Dermis microvascular lymphatic vessel endothelial cell (primary cell): Measurements from ENCODE around the gene WNK2. TPM values are rescaled to one million over a fixed set of nuclear protein-coding genes. Genes with fewer than 3 reads are reported as not detected.

ENCODE experiments used
- DNase-seq, 2 donors: peaks; one replicate each; pipeline versions ENCODE4 v3.0.0 to v3.0.0-alpha.2; 2010; ENCODE audit warnings: low read depth in 2 of 2
- total RNA-seq: library from RNA; depleted of rRNA; stranded (reverse); fragments of >200 nt; gene quantifications from 2 replicates; pipeline ENCODE4 v1.2.1, GENCODE V29; 2014

Gene WNK2
- total RNA-seq, 1 donor from 2014 or later, result under 0.01 TPM

DNA sequence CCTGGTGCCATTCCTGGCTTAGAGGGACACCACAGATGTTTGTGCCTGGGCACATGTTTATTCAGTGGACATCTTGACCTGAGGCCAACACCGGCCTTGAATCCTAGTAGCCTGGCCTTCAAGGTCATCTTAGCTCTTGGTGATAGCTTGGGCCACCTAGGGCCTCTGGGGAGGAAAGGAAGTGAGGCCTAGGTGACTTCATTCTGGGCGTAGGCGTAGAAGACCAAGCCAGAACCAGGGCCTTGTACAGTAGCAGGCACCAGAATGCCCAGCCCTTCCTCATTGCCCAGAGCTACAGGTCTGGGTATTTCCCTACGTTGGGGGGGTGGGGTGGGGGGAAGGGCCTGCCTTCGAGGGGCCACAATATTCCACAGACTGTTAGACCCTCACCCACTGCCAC lies 33.8 kb downstream of the WNK2 start:
- DNase-seq, result no peak

DNA sequence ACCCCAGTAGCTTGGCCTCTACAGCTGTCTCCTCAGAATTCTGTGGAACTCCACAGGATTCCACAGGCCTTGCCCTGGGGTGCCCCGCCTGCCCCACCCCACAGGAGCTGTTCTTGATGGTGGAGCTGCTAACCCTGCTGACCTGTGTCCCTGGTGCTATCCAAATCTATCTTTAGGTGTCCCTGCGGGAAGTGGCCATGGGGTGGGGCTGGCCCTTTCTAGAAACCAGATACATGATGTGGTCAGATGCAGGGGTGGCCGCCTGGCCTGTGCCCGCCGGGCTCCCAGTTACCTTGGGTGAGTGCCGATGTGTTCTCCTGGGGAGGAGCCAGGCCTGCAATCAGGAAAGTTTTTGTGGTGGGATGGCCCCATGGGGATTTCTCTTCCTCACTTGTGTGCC lies 34.2 kb downstream of the WNK2 start:
- DNase-seq, result no peak

- no peak for DNase-seq
Measured at GRCh38 chr9:93218671-93219420, 34.9 kb downstream of the WNK2 start.

DNA sequence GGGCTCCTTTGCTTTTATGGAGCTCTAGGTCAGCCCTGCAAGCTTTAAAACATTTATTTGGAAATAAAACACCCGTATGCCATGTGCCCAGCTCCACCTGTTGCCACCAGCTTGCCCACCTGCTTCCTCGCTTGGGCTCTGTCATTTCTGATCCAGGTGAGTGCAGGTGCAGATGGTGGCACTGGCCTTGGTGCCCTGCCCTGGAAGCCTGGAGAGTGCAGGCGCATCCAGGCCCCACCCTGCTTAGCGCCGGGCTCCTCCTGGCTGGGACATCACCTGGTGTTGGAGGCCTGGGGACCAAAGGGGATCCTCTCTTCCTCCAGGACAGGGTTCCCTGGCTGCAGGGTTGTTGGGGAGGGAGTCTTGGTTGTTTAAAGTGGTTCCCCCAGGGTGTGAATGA lies 35.8 kb downstream of the WNK2 start:
- no peak for DNase-seq

- no peak for DNase-seq
Measured at GRCh38 chr9:93220627-93221026, 36.7 kb downstream of the WNK2 start.

DNA sequence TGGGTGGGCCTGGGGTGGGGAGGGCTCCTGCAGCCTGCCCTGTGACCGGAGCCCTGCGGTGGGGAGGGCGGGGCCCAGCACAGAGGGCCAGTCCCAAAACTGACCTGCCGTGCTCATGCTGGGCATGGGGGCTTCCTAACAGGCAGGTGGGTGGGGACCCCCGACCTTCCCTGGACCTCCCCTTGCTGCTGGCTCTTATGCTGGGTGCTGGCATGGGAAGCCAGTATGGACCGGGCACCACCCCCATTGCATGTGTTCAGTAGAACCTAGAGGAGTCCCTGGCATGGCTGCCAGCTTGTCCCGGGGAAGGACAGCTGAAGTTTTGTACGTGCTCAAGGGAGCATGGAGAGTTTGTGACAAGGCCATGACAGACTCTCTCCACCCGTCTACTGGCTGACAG lies 37.1 kb downstream of the WNK2 start:
- no peak for DNase-seq

- DNase-seq, result no peak
Measured at GRCh38 chr9:93222890-93223259, 38.9 kb downstream of the WNK2 start.

DNA sequence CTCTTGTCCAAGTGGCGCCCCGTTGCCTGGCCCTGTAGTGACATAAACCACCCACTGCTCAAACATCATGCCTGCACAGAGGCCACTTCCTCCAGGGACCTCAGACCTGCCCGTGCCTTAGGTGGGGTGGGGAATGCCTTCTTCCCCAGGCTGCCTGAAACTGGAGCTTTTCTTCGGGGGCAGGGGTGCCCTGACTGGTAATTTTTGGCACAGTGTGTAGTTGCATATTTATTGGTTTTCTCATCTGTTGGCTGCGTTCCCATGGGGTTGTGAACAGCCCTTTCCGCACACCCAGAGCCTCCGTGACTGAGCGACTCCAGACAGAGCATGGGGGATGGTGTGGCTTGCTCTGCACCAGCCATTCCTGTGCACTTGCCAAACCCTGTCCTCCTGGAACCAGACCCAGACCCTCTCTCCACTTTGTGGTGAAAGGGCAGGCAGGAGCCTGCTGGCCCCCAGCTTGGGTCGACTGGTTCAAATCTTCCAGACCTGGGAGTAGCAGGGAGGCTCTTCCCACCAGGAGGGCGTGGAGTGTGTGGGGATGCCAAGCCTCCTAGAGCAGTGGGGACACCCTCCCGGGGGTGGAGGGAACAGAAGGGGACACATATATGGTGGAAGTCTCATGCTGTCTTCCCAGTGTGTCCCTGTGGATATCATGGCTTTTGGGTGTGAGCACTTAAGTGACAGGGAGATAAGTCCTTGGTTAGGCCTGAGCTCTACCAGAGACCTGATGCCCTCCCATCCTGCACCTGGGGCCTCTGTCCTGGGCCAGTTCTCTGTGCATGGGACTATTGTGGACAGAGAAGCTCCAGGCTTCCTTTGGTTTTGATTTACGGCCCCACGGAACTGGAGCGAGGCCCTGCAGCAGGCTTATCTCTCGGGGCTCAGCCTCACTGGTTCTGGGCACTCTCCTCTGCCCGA lies 39.6 kb downstream of the WNK2 start:
- no peak for DNase-seq

DNA sequence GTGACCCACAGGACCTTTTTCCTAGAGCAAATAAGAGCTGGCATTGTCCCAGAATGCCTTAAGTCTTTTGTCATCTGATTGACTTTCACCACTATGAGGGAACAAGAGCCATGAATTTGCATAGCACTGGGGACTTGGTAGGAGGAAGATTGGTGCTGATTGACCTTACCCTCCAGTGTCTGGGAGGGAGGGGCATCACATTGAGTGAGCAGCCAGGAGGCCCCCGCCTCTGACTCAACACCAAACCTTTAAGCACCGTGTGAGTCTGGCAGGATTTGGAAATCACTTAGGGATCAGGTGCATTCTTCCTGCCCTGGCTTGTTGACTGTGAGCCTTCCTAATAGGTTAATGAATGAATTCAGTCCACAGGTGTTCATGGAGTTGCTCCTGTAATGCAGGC lies 40.7 kb downstream of the WNK2 start:
- DNase-seq, result no peak

GRCh38 chr9:93225417-93225816 lies 41.5 kb downstream of the WNK2 start:
- no peak for DNase-seq

DNA sequence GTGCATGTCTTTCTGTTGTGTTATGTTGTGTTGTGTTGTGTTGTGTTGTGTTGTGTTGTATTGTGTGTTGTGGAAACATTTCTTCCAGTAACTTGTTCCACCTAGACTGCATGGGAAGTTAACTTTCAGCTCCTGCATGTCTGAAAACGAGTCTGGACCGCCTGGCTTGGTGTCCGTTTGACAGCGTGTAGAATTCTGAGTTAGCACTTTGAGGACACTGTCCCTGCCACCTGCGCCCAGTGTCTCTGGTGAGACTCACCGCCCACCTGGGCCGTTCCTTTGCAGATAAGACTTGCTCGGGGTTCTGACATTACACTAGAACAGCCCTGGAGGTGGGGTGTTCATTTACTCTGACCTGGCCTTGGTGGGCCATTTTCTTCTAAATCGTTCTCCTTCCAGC lies 42.0 kb downstream of the WNK2 start:
- no peak for DNase-seq

GRCh38 chr9:93226819-93227218 lies 42.9 kb downstream of the WNK2 start:
- DNase-seq, result no peak

GRCh38 chr9:93228030-93228429 lies 44.1 kb downstream of the WNK2 start:
- no peak for DNase-seq

- no peak for DNase-seq
Measured at GRCh38 chr9:93228453-93228852, 44.5 kb downstream of the WNK2 start.

DNA sequence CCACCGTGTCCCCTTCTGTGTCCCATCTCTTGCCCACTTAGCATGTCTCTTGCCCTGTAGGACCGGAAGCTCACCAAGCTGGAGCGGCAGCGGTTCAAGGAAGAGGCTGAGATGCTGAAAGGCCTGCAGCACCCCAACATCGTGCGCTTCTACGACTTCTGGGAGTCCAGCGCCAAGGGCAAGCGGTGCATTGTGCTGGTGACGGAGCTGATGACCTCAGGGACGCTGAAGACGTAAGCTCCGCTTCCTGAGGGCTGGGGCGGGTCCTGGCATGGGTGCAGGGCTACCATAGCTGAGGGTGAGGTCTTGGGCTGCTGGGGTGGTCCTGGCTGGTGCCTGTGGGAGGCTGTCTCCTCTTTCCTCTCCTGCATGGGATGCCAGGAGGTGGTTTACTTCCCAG lies 45.7 kb downstream of the WNK2 start:
- DNase-seq, result no peak

DNA sequence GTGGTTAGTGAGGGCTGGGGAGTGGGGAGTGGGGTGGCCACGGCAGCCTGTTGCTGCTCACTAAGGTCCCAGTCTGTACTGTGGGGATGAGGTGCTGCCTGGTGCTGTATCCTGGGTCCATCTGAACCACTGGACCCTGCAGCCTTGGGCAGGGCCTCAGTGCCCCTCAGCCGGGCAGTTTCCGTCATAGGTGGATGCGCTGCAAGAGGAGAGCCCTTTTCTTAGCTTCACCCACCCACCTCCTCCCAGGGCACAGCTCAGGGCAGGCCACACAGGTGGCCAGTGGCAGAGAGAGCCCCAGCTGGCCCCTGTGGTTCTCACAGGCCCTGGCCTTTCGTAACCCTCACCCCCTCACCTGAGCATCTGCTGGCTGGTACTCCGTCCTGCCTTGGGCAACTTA lies 46.2 kb downstream of the WNK2 start:
- no peak for DNase-seq

DNA sequence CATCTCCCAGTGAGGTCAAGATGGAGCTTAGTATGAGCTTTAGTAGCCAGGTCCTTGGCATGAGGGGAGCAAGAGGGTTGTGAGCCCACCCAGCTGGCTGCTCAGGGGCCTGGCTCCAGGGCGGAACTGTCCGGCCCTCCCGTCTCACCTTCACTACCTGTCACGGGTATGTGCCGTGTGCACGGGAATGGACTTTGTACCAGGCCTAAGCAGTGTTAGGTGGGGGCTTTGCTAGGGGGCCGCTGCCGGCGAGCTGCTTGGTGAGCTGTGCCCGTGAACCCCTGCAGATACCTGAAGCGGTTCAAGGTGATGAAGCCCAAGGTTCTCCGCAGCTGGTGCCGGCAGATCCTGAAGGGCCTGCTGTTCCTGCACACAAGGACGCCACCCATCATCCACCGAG lies 46.7 kb downstream of the WNK2 start:
- DNase-seq, result no peak

- no peak for DNase-seq
Measured at GRCh38 chr9:93231121-93231694, 47.3 kb downstream of the WNK2 start.

GRCh38 chr9:93231716-93232115 lies 47.8 kb downstream of the WNK2 start:
- no peak for DNase-seq

DNA sequence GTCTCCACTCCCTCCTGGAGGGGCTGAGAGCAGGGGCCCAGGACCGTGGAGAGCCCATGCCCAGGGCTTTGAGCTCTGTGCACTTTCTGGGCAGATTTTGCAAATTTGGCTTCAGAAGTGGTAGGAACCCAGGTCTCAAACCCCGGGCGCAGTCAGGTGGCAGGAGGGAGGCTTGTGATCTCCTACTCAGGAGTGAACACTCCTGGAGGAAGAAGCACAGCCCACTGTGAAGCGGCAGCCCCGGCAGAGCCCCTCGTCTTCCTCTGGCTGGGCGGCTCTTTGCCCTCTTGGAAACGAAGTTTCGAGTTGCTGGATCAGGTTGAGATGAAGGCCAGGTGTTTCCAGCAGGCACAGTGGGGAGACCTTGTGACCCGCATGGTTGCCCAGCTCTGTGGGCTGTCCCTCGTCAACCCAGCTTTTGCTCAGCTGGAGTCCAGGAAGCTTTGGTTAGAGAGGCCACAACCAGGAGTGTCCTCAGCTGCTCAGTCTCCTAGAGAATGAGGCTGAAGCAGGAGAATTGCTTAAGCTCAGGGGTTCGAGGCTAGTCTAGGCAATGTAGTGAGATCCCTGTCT lies 48.5 kb downstream of the WNK2 start:
- no peak for DNase-seq

DNA sequence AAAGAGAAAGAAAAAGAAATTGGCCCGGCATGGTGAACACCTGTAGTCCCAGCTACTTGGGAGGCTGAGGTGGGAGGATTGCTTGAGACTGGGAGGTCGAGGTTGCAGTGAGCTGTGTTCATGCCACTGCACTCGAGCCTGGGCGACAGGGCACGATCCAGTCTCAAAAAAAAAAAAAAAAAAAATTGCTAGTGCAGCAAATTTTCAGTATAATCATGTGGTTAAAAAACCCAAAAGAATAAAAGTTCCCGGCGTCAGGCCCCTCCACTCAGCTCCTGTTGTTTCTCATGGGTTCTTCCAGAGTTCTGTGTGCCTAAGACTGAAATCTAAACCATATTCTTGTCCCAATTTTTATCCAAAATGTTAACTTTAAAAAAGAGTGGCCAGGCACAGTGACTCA lies 49.1 kb downstream of the WNK2 start:
- no peak for DNase-seq

DNA sequence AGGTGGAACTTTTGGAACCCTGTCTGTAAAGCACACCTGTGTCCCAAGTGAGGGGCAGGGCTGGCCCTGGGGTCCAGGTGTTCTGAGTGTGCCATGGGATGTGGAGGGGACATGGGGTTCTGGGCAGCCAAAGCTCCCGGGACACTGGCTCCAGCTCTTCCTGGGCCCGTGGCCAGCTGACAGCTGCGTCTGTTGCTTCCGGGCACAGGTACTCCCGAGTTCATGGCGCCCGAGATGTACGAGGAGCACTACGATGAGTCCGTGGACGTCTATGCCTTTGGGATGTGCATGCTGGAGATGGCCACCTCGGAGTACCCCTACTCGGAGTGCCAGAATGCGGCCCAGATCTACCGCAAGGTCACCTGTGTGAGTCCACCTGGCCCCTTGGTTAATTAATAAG lies 50.7 kb downstream of the WNK2 start:
- DNase-seq, result no peak
